Caco-2 (cell line): Measurements from ENCODE around the gene RGS7. TPM values are rescaled to one million over a fixed set of nuclear protein-coding genes. Genes with fewer than 3 reads are reported as not detected.
"Not testable (repeated sequence)": the region's sequence is repeated elsewhere in the genome, so short reads cannot be mapped to it uniquely, and the experiment has no call there.

Source experiments
- BruUV-seq: library from RNA; stranded (reverse); fragments of 400-500 nt; replicated peaks from 2 replicates; lab custom pipeline; 2021; lab: Mats Ljungman, UMichigan
- CTCF ChIA-PET: fragments of 300-600 bp; sonication (Branson Sonifier 250); formaldehyde crosslinking; loops from one replicate; lab custom pipeline; 2022; ENCODE audit warnings: antibody characterized with exemption; lab: Charles Lee
- POLR2A ChIA-PET: fragments of 300-600 bp; sonication (Branson Sonifier 250); formaldehyde crosslinking; loops from one replicate; lab custom pipeline; 2022; ENCODE audit warnings: antibody characterized with exemption; lab: Charles Lee
- DNase-seq, 2 experiments: peaks; one replicate each; pipeline versions ENCODE4 v3.0.0 to v3.0.0-alpha.2; 2020 to 2022
- H3K27me3 ChIP-seq: replicated peaks from 2 replicates; pipeline ENCODE4 v1.6.0; 2011; ENCODE audit warnings: low read length; ENCODE audit not compliant: control insufficient read depth, insufficient read depth
- H3K36me3 ChIP-seq: 2 replicates; pipeline ENCODE4 v1.5.1; 2011; ENCODE audit warnings: low read length; ENCODE audit not compliant: control insufficient read depth, insufficient read depth
- H3K4me1 ChIP-seq: fragments of 250-450 bp; sonication (Bioruptor Pico); 2 replicates; pipeline ENCODE4 v1.5.1; 2020; ENCODE audit warnings: mild to moderate bottlenecking
- H3K4me3 ChIP-seq: 2 replicates; pipeline ENCODE4 v1.5.1; 2011; ENCODE audit warnings: low read depth, mild to moderate bottlenecking, control low read depth, low read length
- H3K9me3 ChIP-seq: fragments of 250-450 bp; sonication (Bioruptor Pico); 2 replicates; pipeline ENCODE4 v1.5.1; 2020; ENCODE audit warnings: mild to moderate bottlenecking, moderate library complexity
- H3K27ac Mint-ChIP-seq: one replicate; pipeline ENCODE4 v1.8.0; 2022; ENCODE audit warnings: mixed read lengths; ENCODE audit not compliant: unreplicated experiment
- H3K27me3 Mint-ChIP-seq: one replicate; pipeline ENCODE4 v1.8.0; 2022; ENCODE audit warnings: mixed read lengths; ENCODE audit not compliant: insufficient read depth, unreplicated experiment
- H3K36me3 Mint-ChIP-seq: one replicate; pipeline ENCODE4 v1.8.0; 2022; ENCODE audit warnings: mild to moderate bottlenecking, mixed read lengths; ENCODE audit not compliant: insufficient read depth, unreplicated experiment
- H3K4me1 Mint-ChIP-seq: one replicate; pipeline ENCODE4 v1.8.0; 2022; ENCODE audit warnings: low read depth, mixed read lengths; ENCODE audit not compliant: unreplicated experiment
- H3K4me3 Mint-ChIP-seq: one replicate; pipeline ENCODE4 v1.8.0; 2022; ENCODE audit warnings: mild to moderate bottlenecking, moderate library complexity, mixed read lengths; ENCODE audit not compliant: unreplicated experiment
- H3K9me3 Mint-ChIP-seq: one replicate; pipeline ENCODE4 v1.8.0; 2022; ENCODE audit warnings: mixed read lengths; ENCODE audit not compliant: unreplicated experiment
- intact Hi-C: fragments of 100-400 bp; cut with micrococcal nuclease; formaldehyde crosslinking; loops from one replicate; pipeline ENCODE4 v1.10.0; 2022; ENCODE audit not compliant: unreplicated experiment
- total RNA-seq: library from RNA; stranded (reverse); gene quantifications from 2 replicates; pipeline ENCODE4 v1.2.3, GENCODE V29; 2022
- TF ChIP-seq, protein P1 (sequence below), 2 experiments: fragments of 200-600 bp in 1 of 2; IDR thresholded peaks; 1 replicate in 1 of 2; 2 replicates in 1 of 2; pipeline versions ENCODE4 v1.5.1 to v1.8.0; 2011 to 2022; ENCODE audit warnings: antibody characterized with exemption in 1 of 2, control low read depth in 1 of 2, inconsistent platforms in 1 of 2, low read depth in 1 of 2, low read length in 1 of 2, mild to moderate bottlenecking in 1 of 2, moderate library complexity in 1 of 2; ENCODE audit not compliant: insufficient read depth in 1 of 2, severe bottlenecking in 1 of 2, unreplicated experiment in 1 of 2

RGS7 gene
- total RNA-seq, 1 experiment from 2014 or later, result not detected

DNA sequence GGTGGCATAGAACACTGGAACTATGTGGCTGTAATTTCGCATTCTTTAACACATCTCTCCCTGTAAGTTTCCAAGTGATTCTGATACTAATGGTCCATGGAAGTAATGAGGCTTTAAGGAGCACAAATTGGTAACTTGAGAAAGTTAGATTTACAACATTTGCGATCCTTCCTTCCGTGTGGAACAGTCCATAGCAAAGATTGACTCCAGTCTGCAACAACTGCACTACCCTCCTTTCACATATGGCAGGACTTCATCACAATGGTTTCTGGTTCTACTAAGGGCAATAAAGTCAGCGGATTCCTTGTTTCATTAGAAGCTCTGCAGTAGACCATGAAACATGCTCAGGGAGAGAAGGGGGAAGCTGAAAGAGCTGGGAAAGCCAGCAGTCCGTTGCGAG, 261.2 kb downstream of the RGS7 start:
- POLR2A ChIA-PET, result no interaction called here
- Mint-ChIP-seq H3K27me3 (no peaks in the 10 kb centered on the region), H3K4me3 (no peak overlapping the region), H3K4me1 (no peaks in the 10 kb centered on the region), H3K36me3 (no peaks in the 10 kb centered on the region), H3K27ac (no peak overlapping the region), H3K9me3 (no peaks in the 10 kb centered on the region)
- no peaks in the 10 kb centered on the region for H3K27me3 ChIP-seq
- intact Hi-C loops, result loop anchor here (2.0 kb wide), 1 partner anchor 545 kb away; the partner anchor contains the start of genes CHML and OPN3
- TF ChIP-seq, protein P1, sequence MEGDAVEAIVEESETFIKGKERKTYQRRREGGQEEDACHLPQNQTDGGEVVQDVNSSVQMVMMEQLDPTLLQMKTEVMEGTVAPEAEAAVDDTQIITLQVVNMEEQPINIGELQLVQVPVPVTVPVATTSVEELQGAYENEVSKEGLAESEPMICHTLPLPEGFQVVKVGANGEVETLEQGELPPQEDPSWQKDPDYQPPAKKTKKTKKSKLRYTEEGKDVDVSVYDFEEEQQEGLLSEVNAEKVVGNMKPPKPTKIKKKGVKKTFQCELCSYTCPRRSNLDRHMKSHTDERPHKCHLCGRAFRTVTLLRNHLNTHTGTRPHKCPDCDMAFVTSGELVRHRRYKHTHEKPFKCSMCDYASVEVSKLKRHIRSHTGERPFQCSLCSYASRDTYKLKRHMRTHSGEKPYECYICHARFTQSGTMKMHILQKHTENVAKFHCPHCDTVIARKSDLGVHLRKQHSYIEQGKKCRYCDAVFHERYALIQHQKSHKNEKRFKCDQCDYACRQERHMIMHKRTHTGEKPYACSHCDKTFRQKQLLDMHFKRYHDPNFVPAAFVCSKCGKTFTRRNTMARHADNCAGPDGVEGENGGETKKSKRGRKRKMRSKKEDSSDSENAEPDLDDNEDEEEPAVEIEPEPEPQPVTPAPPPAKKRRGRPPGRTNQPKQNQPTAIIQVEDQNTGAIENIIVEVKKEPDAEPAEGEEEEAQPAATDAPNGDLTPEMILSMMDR (IDR thresholded peaks at IDR 0.05; ENCODE audit: insufficient read depth in 1 of 2, low read depth in 1 of 2, low read length in 1 of 2, severe bottlenecking in 1 of 2, unreplicated experiment in 1 of 2), result no peak
- no peaks in the 10 kb centered on the region for H3K9me3 ChIP-seq
- no peaks in the 10 kb centered on the region for H3K36me3 ChIP-seq
- CTCF ChIA-PET, result no interaction called here
- 0 out of 2 replicates have a peak, but pooled peaks cover 5% of the 10 kb centered on the region for H3K4me1 ChIP-seq
- no TSS peak for BruUV-seq
- no peak overlapping the region for H3K4me3 ChIP-seq
- DNase-seq, result no peak

DNA sequence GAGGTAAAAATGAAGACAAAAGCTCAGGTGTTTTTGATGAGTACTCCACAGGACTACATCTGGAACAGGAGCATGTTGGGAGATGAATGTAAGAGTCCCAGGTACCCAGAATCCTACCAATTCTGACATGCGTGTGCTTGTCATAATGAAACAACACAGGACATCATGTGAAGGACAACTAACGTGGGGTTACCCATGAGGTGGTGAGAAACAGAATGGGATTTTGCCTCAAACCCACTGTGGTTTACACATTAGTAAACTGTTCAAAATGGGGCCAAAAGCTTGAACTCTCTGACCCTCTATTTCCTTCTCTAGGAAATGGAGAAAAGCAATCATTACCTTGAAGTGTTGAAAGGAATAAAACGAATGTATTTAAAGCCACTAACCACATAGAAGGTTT, 266.2 kb downstream of the RGS7 start:
- no peaks in the 10 kb centered on the region for H3K9me3 ChIP-seq
- Mint-ChIP-seq H3K36me3 (no peaks in the 10 kb centered on the region), H3K4me3 (no peak overlapping the region), H3K9me3 (no peaks in the 10 kb centered on the region), H3K27ac (no peak overlapping the region), H3K4me1 (no peaks in the 10 kb centered on the region), H3K27me3 (no peaks in the 10 kb centered on the region)
- TF ChIP-seq, protein P1 (IDR thresholded peaks at IDR 0.05; ENCODE audit: insufficient read depth in 1 of 2, low read depth in 1 of 2, low read length in 1 of 2, severe bottlenecking in 1 of 2, unreplicated experiment in 1 of 2), result no peak
- BruUV-seq, result no TSS peak
- CTCF ChIA-PET, result no interaction called here
- H3K4me1 ChIP-seq, result 0 out of 2 replicates have a peak, but pooled peaks cover 5% of the 10 kb centered on the region
- no peaks in the 10 kb centered on the region for H3K36me3 ChIP-seq
- H3K27me3 ChIP-seq, result no peaks in the 10 kb centered on the region
- no peak for DNase-seq
- POLR2A ChIA-PET, result no interaction called here
- intact Hi-C loops, result no loop called here
- H3K4me3 ChIP-seq, result no peak overlapping the region

DNA sequence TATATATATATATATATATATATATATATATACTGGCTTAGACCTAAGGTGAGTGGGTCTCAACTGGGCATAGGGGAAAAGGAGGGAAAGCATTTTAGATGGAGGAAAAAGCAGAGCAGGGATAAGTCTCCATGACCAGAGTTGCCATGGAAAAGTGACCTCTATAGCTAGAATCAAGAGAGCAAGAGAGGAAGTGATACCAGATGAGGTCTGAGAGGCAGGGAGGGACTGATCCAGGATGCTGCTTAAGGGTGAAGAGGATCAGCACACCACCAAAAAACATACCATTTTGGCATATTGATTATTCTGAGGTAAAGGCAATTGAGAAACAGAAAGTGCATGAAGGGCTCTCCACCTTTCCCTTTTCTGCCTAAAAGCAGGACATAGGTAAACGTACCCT, 267.9 kb downstream of the RGS7 start:
- BruUV-seq, H3K27me3 ChIP-seq, intact Hi-C loops, H3K4me3 Mint-ChIP-seq, H3K9me3 Mint-ChIP-seq, H3K4me3 ChIP-seq, POLR2A ChIA-PET, H3K27ac Mint-ChIP-seq, DNase-seq, H3K27me3 Mint-ChIP-seq, H3K4me1 ChIP-seq, H3K36me3 ChIP-seq, H3K9me3 ChIP-seq, H3K4me1 Mint-ChIP-seq, H3K36me3 Mint-ChIP-seq, CTCF ChIA-PET: not testable (repeated sequence)

DNA sequence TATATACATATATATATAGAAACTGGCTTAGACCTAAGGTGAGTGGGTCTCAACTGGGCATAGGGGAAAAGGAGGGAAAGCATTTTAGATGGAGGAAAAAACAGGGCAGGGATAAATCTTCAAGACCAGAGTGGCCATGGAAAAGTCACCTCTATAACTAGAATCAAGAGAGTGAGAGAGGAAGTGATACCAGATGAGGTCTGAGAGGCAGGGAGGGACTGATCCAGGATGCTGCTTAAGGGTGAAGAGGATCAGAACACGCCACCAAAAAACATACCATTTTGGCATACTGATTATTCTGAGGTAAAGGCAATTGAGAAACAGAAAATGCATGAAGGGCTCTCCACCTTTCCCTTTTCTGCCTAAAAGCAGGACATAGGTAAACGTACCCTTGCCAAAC, 268.9 kb downstream of the RGS7 start:
- POLR2A ChIA-PET, H3K27ac Mint-ChIP-seq: not testable (repeated sequence)

More for the DNA sequence above, 268.9 kb downstream of the RGS7 start:
- H3K9me3 ChIP-seq, H3K9me3 Mint-ChIP-seq, BruUV-seq, H3K4me3 ChIP-seq, H3K4me3 Mint-ChIP-seq, H3K4me1 ChIP-seq, intact Hi-C loops, DNase-seq, H3K27me3 ChIP-seq, H3K36me3 Mint-ChIP-seq, H3K4me1 Mint-ChIP-seq, H3K36me3 ChIP-seq, H3K27me3 Mint-ChIP-seq, CTCF ChIA-PET: not testable (repeated sequence)
